HepG2 (cell line): ENCODE data around the gene YAP1. TPM values are rescaled to one million over a fixed set of nuclear protein-coding genes. Genes with fewer than 3 reads are reported as not detected.

ENCODE experiments used
- ASH2L ChIP-seq: fragments of 300-600, 200-600 bp; sonication (generic); IDR thresholded peaks from 2 replicates; pipeline ENCODE4 v1.7.0; 2017; ENCODE audit warnings: low read depth, mild to moderate bottlenecking, moderate library complexity, mixed read lengths, low read length; ENCODE audit not compliant: insufficient read length
- ATF7 ChIP-seq, 2 experiments: fragments of 450-650 bp in 1 of 2; sonication (generic) in 1 of 2; formaldehyde crosslinking in 1 of 2; IDR thresholded peaks; 2 replicates each; pipeline versions ENCODE4 v1.4.0 to v1.6.1; 2016 to 2020; ENCODE audit warnings: antibody characterized with exemption in 1 of 2, mild to moderate bottlenecking in 1 of 2, missing genetic modification reagents in 1 of 2
- CBFB ChIP-seq: sonication (generic); formaldehyde crosslinking; IDR thresholded peaks from 2 replicates; pipeline ENCODE4 v1.4.0; 2020; ENCODE audit warnings: missing genetic modification reagents
- NFKB2 ChIP-seq: sonication (generic); formaldehyde crosslinking; IDR thresholded peaks from 2 replicates; pipeline ENCODE4 v1.4.0; 2020; ENCODE audit warnings: missing genetic modification reagents, borderline replicate concordance
- NR2F6 ChIP-seq, 2 experiments: IDR thresholded peaks; 2 replicates each; pipeline ENCODE4 v1.6.1; 2016; ENCODE audit warnings: antibody characterized with exemption in 1 of 2, mild to moderate bottlenecking in 1 of 2
- PPARG ChIP-seq: conservative IDR thresholded peaks from 2 replicates; pipeline ENCODE4 v1.6.1; 2016; ENCODE audit warnings: missing biosample characterization, missing genetic modification reagents
- RAD51 ChIP-seq: fragments of 450-650 bp; IDR thresholded peaks from 2 replicates; pipeline ENCODE4 v1.6.1; 2016; ENCODE audit warnings: borderline replicate concordance
- REXO4 ChIP-seq: sonication (generic); formaldehyde crosslinking; IDR thresholded peaks from 2 replicates; pipeline ENCODE4 v1.8.0; 2022; ENCODE audit warnings: missing genetic modification reagents, mild to moderate bottlenecking, borderline replicate concordance
- RXRB ChIP-seq: IDR thresholded peaks from 2 replicates; pipeline ENCODE4 v1.6.1; 2016; ENCODE audit warnings: borderline replicate concordance, missing genetic modification reagents, missing compliant biosample characterization
- SAP130 ChIP-seq: IDR thresholded peaks from 2 replicates; pipeline ENCODE4 v1.6.1; 2016; ENCODE audit warnings: low read depth
- SCMH1 ChIP-seq: sonication (generic); formaldehyde crosslinking; IDR thresholded peaks from 2 replicates; pipeline ENCODE4 v1.9.0; 2021; ENCODE audit warnings: missing genetic modification reagents, mild to moderate bottlenecking, borderline replicate concordance
- SETDB1 ChIP-seq: sonication (generic); formaldehyde crosslinking; IDR thresholded peaks from 2 replicates; pipeline ENCODE4 v1.5.1; 2020; ENCODE audit warnings: missing genetic modification reagents, mild to moderate bottlenecking, borderline replicate concordance
- SMYD3 ChIP-seq: sonication (generic); formaldehyde crosslinking; IDR thresholded peaks from 2 replicates; pipeline ENCODE4 v1.8.1; 2023; ENCODE audit warnings: mild to moderate bottlenecking, missing genetic modification reagents
- TBX2 ChIP-seq: sonication (generic); formaldehyde crosslinking; IDR thresholded peaks from 2 replicates; pipeline ENCODE4 v1.5.0; 2020; ENCODE audit warnings: missing genetic modification reagents, mild to moderate bottlenecking, borderline replicate concordance
- TCF7L2 ChIP-seq: IDR thresholded peaks from 2 replicates; pipeline ENCODE4 v1.6.1; 2011; ENCODE audit warnings: mild to moderate bottlenecking, low read depth, low read length, moderate library complexity
- YEATS2 ChIP-seq: sonication (generic); formaldehyde crosslinking; IDR thresholded peaks from 2 replicates; pipeline ENCODE4 v1.4.0; 2020; ENCODE audit warnings: missing genetic modification reagents, borderline replicate concordance
- ZNF33B ChIP-seq: sonication (generic); formaldehyde crosslinking; IDR thresholded peaks from 2 replicates; pipeline ENCODE4 v1.5.1; 2020; ENCODE audit warnings: mild to moderate bottlenecking, missing genetic modification reagents
- ZNF510 ChIP-seq: sonication (generic); formaldehyde crosslinking; IDR thresholded peaks from 2 replicates; pipeline ENCODE4 v1.4.0; 2020; ENCODE audit warnings: low read depth, mild to moderate bottlenecking, missing genetic modification reagents
- polyA plus RNA-seq, 8 experiments: library from polyadenylated mRNA; depleted of rRNA in 3 of 8; stranded (reverse) in 7 of 8; unstranded in 1 of 8; fragments of >200 nt; fragmentation: Illumina TruSeq in 4 of 8; extraction: Trizol in 4 of 8; gene quantifications; 2 replicates each; pipeline versions ENCODE4 v1.2.1 to v1.2.3, GENCODE V29; 2011 to 2016; ENCODE audit warnings: low read depth in 4 of 8, missing spikeins in 1 of 8, mixed read lengths in 1 of 8; ENCODE audit not compliant: insufficient read depth in 1 of 8
- total RNA-seq, 5 experiments: library from RNA; depleted of rRNA; stranded (reverse); fragments of >200 nt; fragmentation: Illumina TruSeq; extraction: Trizol; gene quantifications; 2 replicates each; pipeline ENCODE4 v1.2.3, GENCODE V29; 2016; ENCODE audit warnings: low read depth in 1 of 5
- TF ChIP-seq, protein P1 (sequence below): sonication (generic); formaldehyde crosslinking; IDR thresholded peaks from 2 replicates; pipeline ENCODE4 v1.4.0; 2020; ENCODE audit warnings: missing genetic modification reagents
- TF ChIP-seq, protein P2 (sequence below): sonication (generic); formaldehyde crosslinking; IDR thresholded peaks from 2 replicates; pipeline ENCODE4 v1.5.0; 2020; ENCODE audit warnings: mild to moderate bottlenecking, missing genetic modification reagents
- TF ChIP-seq, protein P3 (sequence below): sonication (generic); formaldehyde crosslinking; IDR thresholded peaks from 2 replicates; pipeline ENCODE4 v1.5.1; 2020; ENCODE audit warnings: missing genetic modification reagents, mild to moderate bottlenecking, borderline replicate concordance

YAP1 gene
- total and polyA plus RNA-seq, 2 of the 13 experiments (the other 11 are each of a cell fraction or from before 2014, with no cell fraction given) = 59.5 to 91.0 TPM

DNA sequence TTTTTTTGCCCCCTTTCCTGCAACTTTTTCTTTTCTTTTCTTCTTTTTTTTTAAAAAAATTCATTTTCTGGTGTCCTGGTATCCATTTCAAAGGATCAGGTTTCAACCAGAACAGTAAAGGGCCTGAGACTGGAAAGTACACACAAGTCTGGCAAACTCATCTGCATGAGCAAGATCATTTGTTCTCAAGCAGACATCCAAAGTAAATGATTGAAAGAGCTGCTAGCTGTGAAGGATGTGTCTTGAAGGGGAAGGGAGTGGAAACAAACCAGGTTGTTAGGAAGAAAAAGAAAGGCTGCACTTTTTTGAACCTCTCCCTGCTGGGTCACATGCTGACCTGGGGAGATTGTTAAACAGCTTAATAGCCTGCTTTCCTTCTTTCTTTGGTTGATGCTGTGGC is 5.3 kb downstream of the YAP1 start (continued):
- TF ChIP-seq PPARG (CRISPR knock-in tag) = 0 out of 2 replicates have a peak, but pooled peaks have one; percentile 27
- peak; percentile 51; the same call in 1 of the 2 replicates for TF ChIP-seq RXRB (CRISPR knock-in tag)
- TF ChIP-seq, protein P1, sequence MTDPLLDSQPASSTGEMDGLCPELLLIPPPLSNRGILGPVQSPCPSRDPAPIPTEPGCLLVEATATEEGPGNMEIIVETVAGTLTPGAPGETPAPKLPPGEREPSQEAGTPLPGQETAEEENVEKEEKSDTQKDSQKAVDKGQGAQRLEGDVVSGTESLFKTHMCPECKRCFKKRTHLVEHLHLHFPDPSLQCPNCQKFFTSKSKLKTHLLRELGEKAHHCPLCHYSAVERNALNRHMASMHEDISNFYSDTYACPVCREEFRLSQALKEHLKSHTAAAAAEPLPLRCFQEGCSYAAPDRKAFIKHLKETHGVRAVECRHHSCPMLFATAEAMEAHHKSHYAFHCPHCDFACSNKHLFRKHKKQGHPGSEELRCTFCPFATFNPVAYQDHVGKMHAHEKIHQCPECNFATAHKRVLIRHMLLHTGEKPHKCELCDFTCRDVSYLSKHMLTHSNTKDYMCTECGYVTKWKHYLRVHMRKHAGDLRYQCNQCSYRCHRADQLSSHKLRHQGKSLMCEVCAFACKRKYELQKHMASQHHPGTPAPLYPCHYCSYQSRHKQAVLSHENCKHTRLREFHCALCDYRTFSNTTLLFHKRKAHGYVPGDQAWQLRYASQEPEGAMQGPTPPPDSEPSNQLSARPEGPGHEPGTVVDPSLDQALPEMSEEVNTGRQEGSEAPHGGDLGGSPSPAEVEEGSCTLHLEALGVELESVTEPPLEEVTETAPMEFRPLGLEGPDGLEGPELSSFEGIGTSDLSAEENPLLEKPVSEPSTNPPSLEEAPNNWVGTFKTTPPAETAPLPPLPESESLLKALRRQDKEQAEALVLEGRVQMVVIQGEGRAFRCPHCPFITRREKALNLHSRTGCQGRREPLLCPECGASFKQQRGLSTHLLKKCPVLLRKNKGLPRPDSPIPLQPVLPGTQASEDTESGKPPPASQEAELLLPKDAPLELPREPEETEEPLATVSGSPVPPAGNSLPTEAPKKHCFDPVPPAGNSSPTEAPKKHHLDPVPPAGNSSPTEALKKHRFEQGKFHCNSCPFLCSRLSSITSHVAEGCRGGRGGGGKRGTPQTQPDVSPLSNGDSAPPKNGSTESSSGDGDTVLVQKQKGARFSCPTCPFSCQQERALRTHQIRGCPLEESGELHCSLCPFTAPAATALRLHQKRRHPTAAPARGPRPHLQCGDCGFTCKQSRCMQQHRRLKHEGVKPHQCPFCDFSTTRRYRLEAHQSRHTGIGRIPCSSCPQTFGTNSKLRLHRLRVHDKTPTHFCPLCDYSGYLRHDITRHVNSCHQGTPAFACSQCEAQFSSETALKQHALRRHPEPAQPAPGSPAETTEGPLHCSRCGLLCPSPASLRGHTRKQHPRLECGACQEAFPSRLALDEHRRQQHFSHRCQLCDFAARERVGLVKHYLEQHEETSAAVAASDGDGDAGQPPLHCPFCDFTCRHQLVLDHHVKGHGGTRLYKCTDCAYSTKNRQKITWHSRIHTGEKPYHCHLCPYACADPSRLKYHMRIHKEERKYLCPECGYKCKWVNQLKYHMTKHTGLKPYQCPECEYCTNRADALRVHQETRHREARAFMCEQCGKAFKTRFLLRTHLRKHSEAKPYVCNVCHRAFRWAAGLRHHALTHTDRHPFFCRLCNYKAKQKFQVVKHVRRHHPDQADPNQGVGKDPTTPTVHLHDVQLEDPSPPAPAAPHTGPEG (CRISPR knock-in tag) = 0 out of 2 replicates have a peak, but pooled peaks have one; percentile 34
- TF ChIP-seq NFKB2 (CRISPR knock-in tag) = no peak
- TF ChIP-seq TBX2 (CRISPR knock-in tag) = no peak
- TF ChIP-seq, protein P2, sequence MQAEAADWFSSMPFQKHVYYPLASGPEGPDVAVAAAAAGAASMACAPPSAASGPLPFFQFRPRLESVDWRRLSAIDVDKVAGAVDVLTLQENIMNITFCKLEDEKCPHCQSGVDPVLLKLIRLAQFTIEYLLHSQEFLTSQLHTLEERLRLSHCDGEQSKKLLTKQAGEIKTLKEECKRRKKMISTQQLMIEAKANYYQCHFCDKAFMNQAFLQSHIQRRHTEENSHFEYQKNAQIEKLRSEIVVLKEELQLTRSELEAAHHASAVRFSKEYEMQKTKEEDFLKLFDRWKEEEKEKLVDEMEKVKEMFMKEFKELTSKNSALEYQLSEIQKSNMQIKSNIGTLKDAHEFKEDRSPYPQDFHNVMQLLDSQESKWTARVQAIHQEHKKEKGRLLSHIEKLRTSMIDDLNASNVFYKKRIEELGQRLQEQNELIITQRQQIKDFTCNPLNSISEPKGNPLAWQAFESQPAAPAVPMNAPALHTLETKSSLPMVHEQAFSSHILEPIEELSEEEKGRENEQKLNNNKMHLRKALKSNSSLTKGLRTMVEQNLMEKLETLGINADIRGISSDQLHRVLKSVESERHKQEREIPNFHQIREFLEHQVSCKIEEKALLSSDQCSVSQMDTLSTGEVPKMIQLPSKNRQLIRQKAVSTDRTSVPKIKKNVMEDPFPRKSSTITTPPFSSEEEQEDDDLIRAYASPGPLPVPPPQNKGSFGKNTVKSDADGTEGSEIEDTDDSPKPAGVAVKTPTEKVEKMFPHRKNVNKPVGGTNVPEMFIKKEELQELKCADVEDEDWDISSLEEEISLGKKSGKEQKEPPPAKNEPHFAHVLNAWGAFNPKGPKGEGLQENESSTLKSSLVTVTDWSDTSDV (CRISPR knock-in tag) = no peak
- TF ChIP-seq ZNF510 (CRISPR knock-in tag) = no peak
- TF ChIP-seq ASH2L = peak; percentile 44
- no peak for TF ChIP-seq REXO4
- peak; percentile 76 for TF ChIP-seq SAP130
- no peak for TF ChIP-seq ATF7 (IDR thresholded peaks at IDR 0.05)
- no peak for TF ChIP-seq ATF7 (CRISPR knock-in tag; IDR thresholded peaks at IDR 0.05)
- no peak for TF ChIP-seq TCF7L2
- TF ChIP-seq SCMH1 = no peak
- TF ChIP-seq NR2F6 (IDR thresholded peaks at IDR 0.05) = peak; percentile 45
- no peak for TF ChIP-seq NR2F6 (CRISPR knock-in tag; IDR thresholded peaks at IDR 0.05)
- no peak for TF ChIP-seq SMYD3
- TF ChIP-seq CBFB = no peak
- TF ChIP-seq SETDB1 = no peak
- no peak for TF ChIP-seq RAD51
- no peak for TF ChIP-seq ZNF33B (CRISPR knock-in tag)
- peak; percentile 60; the same call in 1 of the 2 replicates for TF ChIP-seq YEATS2 (CRISPR knock-in tag)
- TF ChIP-seq, protein P3, sequence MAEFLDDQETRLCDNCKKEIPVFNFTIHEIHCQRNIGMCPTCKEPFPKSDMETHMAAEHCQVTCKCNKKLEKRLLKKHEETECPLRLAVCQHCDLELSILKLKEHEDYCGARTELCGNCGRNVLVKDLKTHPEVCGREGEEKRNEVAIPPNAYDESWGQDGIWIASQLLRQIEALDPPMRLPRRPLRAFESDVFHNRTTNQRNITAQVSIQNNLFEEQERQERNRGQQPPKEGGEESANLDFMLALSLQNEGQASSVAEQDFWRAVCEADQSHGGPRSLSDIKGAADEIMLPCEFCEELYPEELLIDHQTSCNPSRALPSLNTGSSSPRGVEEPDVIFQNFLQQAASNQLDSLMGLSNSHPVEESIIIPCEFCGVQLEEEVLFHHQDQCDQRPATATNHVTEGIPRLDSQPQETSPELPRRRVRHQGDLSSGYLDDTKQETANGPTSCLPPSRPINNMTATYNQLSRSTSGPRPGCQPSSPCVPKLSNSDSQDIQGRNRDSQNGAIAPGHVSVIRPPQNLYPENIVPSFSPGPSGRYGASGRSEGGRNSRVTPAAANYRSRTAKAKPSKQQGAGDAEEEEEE = no peak
